GM18517 (cell line): ENCODE measurements around the gene GSDMA.
A peak's percentile ranks its signal among the peaks of the same experiment; 100 is the strongest.
"Not testable (repeated sequence)": the region's sequence is repeated elsewhere in the genome, so short reads cannot be mapped to it uniquely, and the experiment has no call there.

ENCODE experiments used
- ATAC-seq: cut with Tn5 transposase; IDR thresholded peaks from one replicate; pipeline ENCODE4 v1.9.1; 2021; ENCODE audit warnings: mild to moderate bottlenecking, moderate library complexity; ENCODE audit not compliant: unreplicated experiment

GSDMA gene

GRCh38 chr17:39929646-39930407, 33.0 kb upstream of the GSDMA start:
- ATAC-seq = no peak

- ATAC-seq = no peak
Observed at GRCh38 chr17:39933912-39934311, 28.9 kb upstream of the GSDMA start.

GRCh38 chr17:39934324-39934723, 28.5 kb upstream of the GSDMA start:
- ATAC-seq = no peak

GRCh38 chr17:39935909-39936308, 26.9 kb upstream of the GSDMA start:
- no peak for ATAC-seq

- ATAC-seq = no peak
Observed at GRCh38 chr17:39937447-39937846, 25.4 kb upstream of the GSDMA start.

- ATAC-seq = no peak
Observed at GRCh38 chr17:39938140-39938869, 24.5 kb upstream of the GSDMA start.

- no peak for ATAC-seq
Observed at GRCh38 chr17:39939106-39939505, 23.7 kb upstream of the GSDMA start.

GRCh38 chr17:39939588-39940419, 23.0 kb upstream of the GSDMA start:
- peak; percentile 59 for ATAC-seq

- ATAC-seq = no peak
Observed at GRCh38 chr17:39943702-39944392, 19.0 kb upstream of the GSDMA start.

- ATAC-seq = no peak
Observed at GRCh38 chr17:39944393-39944711, 18.5 kb upstream of the GSDMA start.

GRCh38 chr17:39946551-39947330, 16.1 kb upstream of the GSDMA start:
- no peak for ATAC-seq

GRCh38 chr17:39948489-39948828, 14.3 kb upstream of the GSDMA start:
- ATAC-seq = not testable (repeated sequence)

- no peak for ATAC-seq
Observed at GRCh38 chr17:39949028-39949427, 13.8 kb upstream of the GSDMA start.

GRCh38 chr17:39950871-39951348, 11.9 kb upstream of the GSDMA start:
- ATAC-seq = no peak

- ATAC-seq = no peak
Observed at GRCh38 chr17:39951924-39952679, 10.7 kb upstream of the GSDMA start.

- ATAC-seq = peak; percentile 79
Observed at GRCh38 chr17:39952680-39953470, 9.9 kb upstream of the GSDMA start.

GRCh38 chr17:39953471-39953888, 9.3 kb upstream of the GSDMA start:
- ATAC-seq = peak; percentile 6

- ATAC-seq = no peak
Observed at GRCh38 chr17:39954876-39955275, 7.9 kb upstream of the GSDMA start.
